Ureter (tissue), 1 donor: ENCODE results near the gene GJB3. TPM values are rescaled to one million over a fixed set of nuclear protein-coding genes. Genes with fewer than 3 reads are reported as not detected.
A peak's percentile ranks its signal among the peaks of the same experiment; 100 is the strongest.
"Not testable (repeated sequence)": the region's sequence is repeated elsewhere in the genome, so short reads cannot be mapped to it uniquely, and the experiment has no call there.

Experiments
- DNase-seq: peaks from one replicate; pipeline ENCODE4 v3.0.0-alpha.2; 2020; ENCODE audit warnings: low spot score
- total RNA-seq: library from RNA; stranded (reverse); gene quantifications from one replicate; pipeline ENCODE4 v1.2.4, GENCODE V29; 2023
- donor health status: DM: yes; HTN: yes; CAD: no.

The GJB3 gene
- 14.9 TPM for total RNA-seq

GRCh38 chr1:34781071-34781843, at the start of gene GJB3:
TSS of gene GJB3 (plus strand) at chr1:34781214. CDS start at chr1:34784763, 3,549 bp downstream.
- DNase-seq = peak; percentile 62

- DNase-seq = not testable (repeated sequence)
Measured at GRCh38 chr1:34732831-34733230, 48.2 kb upstream of the GJB3 start.

- DNase-seq = no peak
Measured at GRCh38 chr1:34736692-34737091, 44.3 kb upstream of the GJB3 start.

GRCh38 chr1:34737236-34737635, 43.8 kb upstream of the GJB3 start:
- DNase-seq = not testable (repeated sequence)

GRCh38 chr1:34739613-34740012, 41.4 kb upstream of the GJB3 start:
- no peak for DNase-seq

GRCh38 chr1:34740161-34740868, 40.7 kb upstream of the GJB3 start:
- no peak for DNase-seq

GRCh38 chr1:34742667-34743270, 38.2 kb upstream of the GJB3 start:
- DNase-seq = peak; percentile 71

GRCh38 chr1:34743775-34744174, 37.2 kb upstream of the GJB3 start:
- no peak for DNase-seq

GRCh38 chr1:34744851-34745250, 36.2 kb upstream of the GJB3 start:
- DNase-seq = no peak

GRCh38 chr1:34745666-34746065, 35.3 kb upstream of the GJB3 start:
- no peak for DNase-seq

GRCh38 chr1:34746101-34746500, 34.9 kb upstream of the GJB3 start:
- DNase-seq = no peak

GRCh38 chr1:34746785-34747637, 34.0 kb upstream of the GJB3 start:
- DNase-seq = no peak

GRCh38 chr1:34747638-34747941, 33.4 kb upstream of the GJB3 start:
- no peak for DNase-seq

- DNase-seq = no peak
Measured at GRCh38 chr1:34749992-34750391, 31.0 kb upstream of the GJB3 start.

GRCh38 chr1:34750610-34751009, 30.4 kb upstream of the GJB3 start:
- DNase-seq = no peak

GRCh38 chr1:34753163-34753562, 27.9 kb upstream of the GJB3 start:
- DNase-seq = no peak

- peak; percentile 90 for DNase-seq
Measured at GRCh38 chr1:34754964-34755637, 25.9 kb upstream of the GJB3 start, which contains the start of gene GJB5. TSS of gene GJB5 (plus strand) at chr1:34755047. CDS start at chr1:34757331, 2,284 bp downstream.

- no peak for DNase-seq
Measured at GRCh38 chr1:34755961-34756360, 25.1 kb upstream of the GJB3 start.

GRCh38 chr1:34757386-34757785, 23.6 kb upstream of the GJB3 start:
- DNase-seq = no peak

- DNase-seq = no peak
Measured at GRCh38 chr1:34758751-34759150, 22.3 kb upstream of the GJB3 start.
